ENCODE measurements around the gene GPC5. TPM values are rescaled to one million over a fixed set of nuclear protein-coding genes. Genes with fewer than 3 reads are reported as not detected.

Gene GPC5
- total and polyA plus RNA-seq, 3 donors from 2014 or later = 11.5 to 81.8 (median 52.1) TPM

- H3K27ac ChIP-seq = no peak overlapping the region
- TF ChIP-seq POLR2A (IDR thresholded peaks at IDR 0.05) = no peak
- TF ChIP-seq, protein P1, sequence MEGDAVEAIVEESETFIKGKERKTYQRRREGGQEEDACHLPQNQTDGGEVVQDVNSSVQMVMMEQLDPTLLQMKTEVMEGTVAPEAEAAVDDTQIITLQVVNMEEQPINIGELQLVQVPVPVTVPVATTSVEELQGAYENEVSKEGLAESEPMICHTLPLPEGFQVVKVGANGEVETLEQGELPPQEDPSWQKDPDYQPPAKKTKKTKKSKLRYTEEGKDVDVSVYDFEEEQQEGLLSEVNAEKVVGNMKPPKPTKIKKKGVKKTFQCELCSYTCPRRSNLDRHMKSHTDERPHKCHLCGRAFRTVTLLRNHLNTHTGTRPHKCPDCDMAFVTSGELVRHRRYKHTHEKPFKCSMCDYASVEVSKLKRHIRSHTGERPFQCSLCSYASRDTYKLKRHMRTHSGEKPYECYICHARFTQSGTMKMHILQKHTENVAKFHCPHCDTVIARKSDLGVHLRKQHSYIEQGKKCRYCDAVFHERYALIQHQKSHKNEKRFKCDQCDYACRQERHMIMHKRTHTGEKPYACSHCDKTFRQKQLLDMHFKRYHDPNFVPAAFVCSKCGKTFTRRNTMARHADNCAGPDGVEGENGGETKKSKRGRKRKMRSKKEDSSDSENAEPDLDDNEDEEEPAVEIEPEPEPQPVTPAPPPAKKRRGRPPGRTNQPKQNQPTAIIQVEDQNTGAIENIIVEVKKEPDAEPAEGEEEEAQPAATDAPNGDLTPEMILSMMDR (IDR thresholded peaks at IDR 0.05) = no peak
- no peaks in the 10 kb centered on the region for H3K4me1 ChIP-seq
- no peaks in the 10 kb centered on the region for H3K27me3 ChIP-seq
- no peak for DNase-seq
- no peaks in the 10 kb centered on the region for H3K9me3 ChIP-seq
- H3K36me3 ChIP-seq (ENCODE audit: low read depth, missing control alignments) = no peaks in the 10 kb centered on the region
- intact Hi-C loops (cut with DNase I; ENCODE audit: low total_unique reads) = no loop called here
- WGBS, 2 donors = 86 to 92% methylated on average over 4 of the region's 4 CpGs
- no peak overlapping the region for H3K4me3 ChIP-seq
Observed at GRCh38 chr13:92589955-92590354, 1191.5 kb downstream of the GPC5 start.

- no peaks in the 10 kb centered on the region for H3K4me1 ChIP-seq
- no peak overlapping the region for H3K27ac ChIP-seq
- no peak for DNase-seq
- no peaks in the 10 kb centered on the region for H3K27me3 ChIP-seq
- TF ChIP-seq, protein P1 (IDR thresholded peaks at IDR 0.05) = no peak
- no peak for TF ChIP-seq POLR2A (IDR thresholded peaks at IDR 0.05)
- H3K4me3 ChIP-seq = no peak overlapping the region
- no peaks in the 10 kb centered on the region for H3K9me3 ChIP-seq
- H3K36me3 ChIP-seq (ENCODE audit: low read depth, missing control alignments) = no peaks in the 10 kb centered on the region
- 59 to 63% methylated on average over 5 of the region's 5 CpGs for WGBS, 2 donors
- intact Hi-C loops (cut with DNase I; ENCODE audit: low total_unique reads) = no loop called here
Observed at GRCh38 chr13:92590503-92590908, 1192.1 kb downstream of the GPC5 start.

GRCh38 chr13:92591117-92591516 lies 1192.7 kb downstream of the GPC5 start:
- TF ChIP-seq, protein P1 (IDR thresholded peaks at IDR 0.05) = no peak
- TF ChIP-seq POLR2A (IDR thresholded peaks at IDR 0.05) = no peak
- no peaks in the 10 kb centered on the region for H3K4me1 ChIP-seq
- no peak overlapping the region for H3K27ac ChIP-seq
- intact Hi-C loops (cut with DNase I; ENCODE audit: low total_unique reads) = no loop called here
- H3K4me3 ChIP-seq = no peak overlapping the region
- no peaks in the 10 kb centered on the region for H3K27me3 ChIP-seq
- H3K36me3 ChIP-seq (ENCODE audit: low read depth, missing control alignments) = no peaks in the 10 kb centered on the region
- 72% methylated on average over 5 of the region's 5 CpGs for WGBS, 2 donors
- DNase-seq = no peak
- H3K9me3 ChIP-seq = no peaks in the 10 kb centered on the region

DNA sequence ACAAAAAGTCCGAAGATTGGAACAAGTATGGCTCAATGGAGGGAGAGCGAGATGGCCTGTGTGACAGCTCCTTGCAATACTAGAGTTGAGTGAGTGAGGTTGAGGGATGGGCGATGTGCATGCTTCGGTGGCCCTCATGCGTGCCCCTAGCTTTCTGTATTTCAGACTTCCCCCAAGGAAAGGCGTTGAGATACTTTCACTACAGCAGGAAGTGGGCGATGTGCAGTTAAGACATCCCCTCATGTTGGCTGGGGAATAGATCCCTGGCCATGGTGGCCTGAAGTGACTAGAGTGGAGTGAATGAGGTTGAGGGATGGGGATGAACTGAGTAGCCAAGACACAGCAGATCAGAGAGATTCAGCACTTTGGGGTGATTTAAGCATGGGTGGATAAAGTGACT lies 1194.3 kb downstream of the GPC5 start:
- Histone ChIP-seq H3K27me3 (no peaks in the 10 kb centered on the region), H3K9me3 (no peaks in the 10 kb centered on the region), H3K27ac (no peak overlapping the region), H3K36me3 (ENCODE audit: low read depth, missing control alignments) (no peaks in the 10 kb centered on the region), H3K4me3 (no peak overlapping the region), H3K4me1 (no peaks in the 10 kb centered on the region)
- intact Hi-C loops (cut with DNase I; ENCODE audit: low total_unique reads) = no loop called here
- TF ChIP-seq POLR2A (IDR thresholded peaks at IDR 0.05) = no peak
- TF ChIP-seq, protein P1 (IDR thresholded peaks at IDR 0.05) = no peak
- WGBS, 2 donors = 87 to 95% methylated on average over 7 of the region's 7 CpGs
- no peak for DNase-seq

DNA sequence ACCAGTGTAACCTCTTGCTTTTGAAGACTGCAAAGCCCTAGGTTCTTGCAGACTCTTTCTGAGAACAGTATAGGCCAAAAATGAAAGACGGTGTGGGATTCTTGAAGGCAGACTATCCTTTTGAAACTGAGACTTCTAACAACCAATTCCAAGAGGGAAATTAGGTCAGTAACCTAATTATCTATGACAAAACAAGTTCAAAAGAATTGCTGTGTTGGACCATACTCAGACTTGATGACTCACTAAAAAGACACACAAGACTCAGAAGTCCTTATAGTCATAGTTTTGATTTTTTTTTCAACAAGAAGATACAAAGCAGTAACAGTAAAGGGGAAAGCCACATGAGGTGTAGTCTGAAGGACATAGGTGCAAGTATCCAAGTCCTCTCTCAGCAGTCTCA lies 1204.1 kb downstream of the GPC5 start:
- no peak overlapping the region for H3K4me3 ChIP-seq
- H3K36me3 ChIP-seq (ENCODE audit: low read depth, missing control alignments) = no peaks in the 10 kb centered on the region
- intact Hi-C loops (cut with DNase I; ENCODE audit: low total_unique reads) = no loop called here
- H3K4me1 ChIP-seq = no peaks in the 10 kb centered on the region
- WGBS, 2 donors = 74 to 81% methylated on average over 1 of the region's 1 CpG
- TF ChIP-seq, protein P1 (IDR thresholded peaks at IDR 0.05) = no peak
- no peak for TF ChIP-seq POLR2A (IDR thresholded peaks at IDR 0.05)
- no peaks in the 10 kb centered on the region for H3K9me3 ChIP-seq
- no peak overlapping the region for H3K27ac ChIP-seq
- no peak for DNase-seq
- H3K27me3 ChIP-seq = no peaks in the 10 kb centered on the region

Data from testis (tissue), 3 donors.